Activated T-helper 2 cell treated with anti-CD3 and anti-CD28 coated beads, Interferon-gamma antibody, Interleukin-2, Interleukin-4, amounts not matched to agents 10 μg/mL and 5 μg/mL and 100 μg/mL, durations not matched to agents 14 hours and 24 hours and 36 hours (primary cell): Measurements from ENCODE around the gene CNDP1. TPM values are rescaled to one million over a fixed set of nuclear protein-coding genes. Genes with fewer than 3 reads are reported as not detected.

Experiments
- DNase-seq: peaks from one replicate; pipeline ENCODE4 v3.0.0; 2021; ENCODE audit warnings: low spot score
- H3K27ac Mint-ChIP-seq: one replicate; pipeline ENCODE4 v1.8.0; 2021; ENCODE audit warnings: mixed read lengths
- H3K27me3 Mint-ChIP-seq: one replicate; pipeline ENCODE4 v1.8.0; 2021; ENCODE audit warnings: low read depth, mixed read lengths
- H3K36me3 Mint-ChIP-seq: one replicate; pipeline ENCODE4 v1.8.0; 2021; ENCODE audit warnings: low read depth, mixed read lengths
- H3K4me1 Mint-ChIP-seq: one replicate; pipeline ENCODE4 v1.8.0; 2021; ENCODE audit warnings: low read depth, mixed read lengths
- H3K4me3 Mint-ChIP-seq: one replicate; pipeline ENCODE4 v1.8.0; 2021; ENCODE audit warnings: low read depth, mild to moderate bottlenecking, moderate library complexity, mixed read lengths
- H3K9me3 Mint-ChIP-seq: one replicate; pipeline ENCODE4 v1.8.0; 2021; ENCODE audit warnings: mixed read lengths
- intact Hi-C: fragments of 100-400 bp; cut with micrococcal nuclease; formaldehyde crosslinking; loops from one replicate; pipeline ENCODE4 v1.15.1; 2023
- total RNA-seq: library from RNA; stranded (reverse); gene quantifications from 2 replicates; pipeline ENCODE4 v1.2.3, GENCODE V29; 2022

Gene CNDP1
- total RNA-seq, 1 donor from 2014 or later, result 0.09 TPM

- Mint-ChIP-seq H3K9me3 (no peaks in the 10 kb centered on the region), H3K27me3 (no peaks in the 10 kb centered on the region), H3K27ac (no peak overlapping the region), H3K4me3 (no peak overlapping the region), H3K4me1 (peaks cover 33% of the 10 kb centered on the region), H3K36me3 (peaks cover 39% of the 10 kb centered on the region)
- intact Hi-C loops, result no loop called here
- no peak for DNase-seq
Measured at GRCh38 chr18:74635224-74635975, 101.1 kb downstream of the CNDP1 start.

Other genes with a start within 250 kb of the CNDP1 start
- 36.8 and 37.9 TPM in 2 replicates for gene CYB5A, start 242.5 kb upstream of the CNDP1 start, total RNA-seq
- not detected in 2 replicates for gene C18orf63, start 218.7 kb upstream of the CNDP1 start, total RNA-seq
- gene DIPK1C, start 77.2 kb upstream of the CNDP1 start, total RNA-seq, result not detected in 2 replicates
- gene CNDP2, start 38.1 kb upstream of the CNDP1 start, total RNA-seq, result 158 and 166 TPM in 2 replicates
- 18.3 TPM in 2 replicates for gene ZNF407, start 63.4 kb downstream of the CNDP1 start, total RNA-seq